GM18907 (cell line): ENCODE data around the gene C16orf90.
"Not testable (repeated sequence)": the region's sequence is repeated elsewhere in the genome, so short reads cannot be mapped to it uniquely, and the experiment has no call there.

Source experiments
- ATAC-seq: cut with Tn5 transposase; IDR thresholded peaks from one replicate; pipeline ENCODE4 v1.9.1; 2021; ENCODE audit warnings: mild to moderate bottlenecking, moderate library complexity; ENCODE audit not compliant: unreplicated experiment

The C16orf90 gene, protein sequence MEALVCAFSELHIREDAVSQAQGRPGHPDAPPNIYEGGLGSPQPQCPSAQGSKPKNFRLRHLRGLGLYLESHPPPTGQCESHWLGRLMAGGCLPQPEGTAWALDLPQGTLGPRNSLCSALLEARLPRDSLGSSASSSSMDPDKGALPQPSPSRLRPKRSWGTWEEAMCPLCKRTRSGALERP

DNA sequence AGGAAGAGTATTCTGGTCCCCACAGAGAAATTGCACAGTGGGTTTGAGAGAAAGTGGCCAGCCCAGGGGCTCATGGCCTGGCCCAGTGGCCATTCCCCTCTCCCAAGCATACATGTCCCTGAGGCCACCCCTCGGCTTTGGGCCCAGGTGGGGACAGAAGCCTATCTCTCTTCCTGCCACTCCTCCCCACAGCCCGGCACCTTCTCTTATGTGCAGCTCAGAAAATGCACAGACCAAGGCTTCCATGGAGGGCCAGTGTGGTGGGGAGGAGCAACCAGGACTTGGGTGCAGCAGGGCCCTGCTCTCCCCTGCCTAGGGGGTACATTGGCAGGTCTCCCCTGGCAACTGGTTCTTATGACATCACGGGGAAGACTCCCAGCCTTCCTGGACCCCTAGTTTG lies at the start of gene C16orf90:
TSS of gene C16orf90 (minus strand) at position 314 of the 400 bp plus-strand sequence. CDS start at position 246, 68 bp downstream.
- ATAC-seq = no peak

DNA sequence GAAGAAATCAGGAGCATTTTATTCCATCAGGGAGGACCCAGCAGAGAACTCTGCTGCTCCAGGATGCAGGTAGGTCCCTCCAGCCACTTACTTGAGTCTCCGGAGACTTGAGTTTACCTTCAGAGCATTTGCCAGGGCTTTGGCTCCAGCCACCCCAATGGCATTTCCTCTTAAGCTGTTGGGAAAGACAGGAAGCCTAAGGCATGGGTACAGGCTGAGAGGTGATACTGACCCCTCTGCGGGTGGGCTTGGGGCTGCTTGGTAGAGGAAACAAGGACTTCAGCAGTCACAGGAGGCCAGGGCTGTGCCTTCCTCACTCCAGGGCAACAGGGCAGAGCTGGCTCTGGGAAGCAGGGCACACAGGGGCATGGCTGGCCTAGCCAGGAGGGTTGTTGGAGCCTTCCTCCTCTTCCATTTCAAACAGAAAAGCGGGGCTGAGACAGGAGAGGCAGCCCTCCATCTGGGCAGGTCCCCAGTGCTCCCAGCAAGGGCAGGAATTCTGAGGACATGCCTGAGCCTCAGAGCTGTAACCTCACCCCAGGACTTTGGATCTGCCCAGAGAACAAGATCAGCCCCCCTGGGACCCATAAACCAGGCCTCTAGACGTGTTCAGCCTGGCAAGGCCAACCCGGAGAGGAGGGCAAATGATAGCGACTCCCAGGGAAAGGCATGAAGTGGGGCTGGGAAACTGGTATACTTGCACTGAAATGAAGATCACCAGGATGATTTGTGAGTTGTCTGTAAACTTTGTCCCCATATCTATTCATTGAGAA lies 47.5 kb upstream of the C16orf90 start:
- no peak for ATAC-seq

DNA sequence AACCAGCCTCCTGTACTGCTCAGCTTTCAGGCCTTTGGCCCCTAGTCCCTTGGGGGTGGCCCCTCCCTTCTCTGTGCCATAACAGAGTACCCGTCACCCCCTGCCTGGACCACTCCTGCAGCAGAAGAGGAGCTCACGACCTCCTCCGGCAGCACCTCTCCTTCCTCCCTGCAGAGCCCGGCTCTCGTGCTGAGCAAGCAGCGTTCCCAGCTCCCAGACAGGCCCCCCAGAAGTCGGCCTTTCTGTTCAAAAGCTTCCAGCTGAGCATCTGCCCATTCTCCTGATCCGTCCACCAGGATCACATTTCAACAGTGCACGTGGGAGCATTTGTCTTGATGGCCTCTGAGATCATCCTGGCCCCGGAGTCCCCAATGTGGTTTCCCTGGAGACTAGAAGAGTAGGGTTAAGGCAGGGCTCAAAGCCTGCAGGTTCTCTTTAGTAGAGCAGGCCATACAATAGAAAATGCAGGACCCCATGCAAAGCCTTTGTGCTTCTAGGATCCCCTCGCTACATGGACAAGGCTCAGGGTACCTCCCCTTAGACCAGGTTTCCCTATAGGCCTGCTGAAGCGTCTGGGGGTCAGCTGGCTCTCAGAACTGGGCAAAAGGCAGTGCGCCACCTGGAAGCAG lies 46.4 kb upstream of the C16orf90 start:
- no peak for ATAC-seq

DNA sequence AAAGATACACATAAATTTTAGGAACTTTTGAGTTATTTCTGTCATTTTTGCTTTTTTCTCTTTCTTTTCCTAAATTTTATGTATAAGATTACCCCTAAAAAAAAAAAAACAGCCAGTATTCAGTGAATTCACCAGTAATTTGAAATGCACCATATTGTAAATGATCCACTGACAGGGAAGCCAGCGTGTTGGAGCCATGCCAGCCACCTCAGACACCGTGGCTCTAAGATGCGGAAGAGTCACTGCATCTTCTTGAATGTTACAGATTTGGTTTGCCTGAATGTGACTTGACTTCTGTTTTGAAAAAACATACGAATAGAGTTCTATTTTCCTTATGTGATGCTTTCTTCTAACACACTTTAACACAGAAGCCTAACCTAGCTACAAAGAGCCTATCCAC lies 42.9 kb upstream of the C16orf90 start:
- no peak for ATAC-seq

DNA sequence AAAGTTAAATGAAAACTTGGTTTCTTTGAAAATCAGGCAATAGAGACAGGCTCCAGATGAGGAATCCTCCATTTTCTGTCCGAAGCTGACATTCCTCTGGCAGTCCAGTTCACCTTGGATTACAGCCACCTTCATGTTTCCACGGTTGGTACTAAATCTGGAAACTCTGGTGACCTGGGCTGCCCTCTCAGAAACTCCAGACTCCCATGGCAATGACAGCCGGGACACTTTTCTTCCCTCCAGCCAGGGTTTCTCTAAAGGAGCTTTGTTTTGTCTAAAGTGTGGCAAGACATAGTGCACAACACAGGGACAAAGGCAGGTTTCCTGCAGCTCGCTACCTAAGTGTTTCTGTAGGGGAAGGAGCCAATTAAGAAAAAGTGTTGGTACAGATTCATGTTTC lies 41.6 kb upstream of the C16orf90 start:
- ATAC-seq = no peak

DNA sequence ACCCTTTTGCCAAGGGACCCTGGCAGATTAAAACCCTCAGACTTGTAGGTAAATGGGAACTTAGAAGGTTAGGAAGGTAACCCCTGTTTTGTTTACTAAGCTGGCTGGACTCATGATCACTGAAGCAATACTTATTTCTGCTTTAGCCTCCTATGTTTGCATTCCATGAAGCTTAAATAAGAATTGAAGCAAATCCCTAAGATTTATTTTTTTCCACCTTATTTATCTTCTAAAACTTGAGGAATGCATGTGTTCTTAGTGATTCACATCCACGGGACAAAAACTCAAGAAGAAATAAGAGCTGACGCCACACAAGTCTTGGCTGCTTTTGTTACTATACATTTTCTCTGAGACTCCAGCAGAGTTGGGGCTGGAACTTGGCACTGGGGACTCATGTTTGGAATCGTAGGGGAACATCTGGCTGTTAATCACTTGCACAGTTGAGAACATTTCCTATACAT lies 41.0 kb upstream of the C16orf90 start:
- no peak for ATAC-seq

DNA sequence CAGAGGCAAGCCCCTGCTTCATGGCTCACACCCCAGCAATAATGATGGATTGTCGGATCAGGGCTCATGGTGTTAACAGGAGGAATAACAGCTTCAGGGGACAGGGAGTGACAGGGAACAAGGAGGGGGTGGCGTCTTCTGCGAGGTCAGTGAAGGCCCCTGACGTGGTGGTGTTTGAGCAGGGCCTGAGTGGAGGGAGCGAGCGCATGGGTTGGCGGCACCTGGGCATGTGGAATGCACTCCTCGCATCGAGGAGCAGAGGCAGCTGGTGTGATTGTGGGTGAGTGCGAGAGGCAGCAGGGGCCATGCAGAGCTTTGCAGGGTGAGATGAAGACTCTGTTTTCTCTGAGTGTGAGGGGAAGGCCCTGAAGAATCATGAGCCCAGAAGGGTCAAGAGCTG lies 38.8 kb upstream of the C16orf90 start:
- no peak for ATAC-seq

DNA sequence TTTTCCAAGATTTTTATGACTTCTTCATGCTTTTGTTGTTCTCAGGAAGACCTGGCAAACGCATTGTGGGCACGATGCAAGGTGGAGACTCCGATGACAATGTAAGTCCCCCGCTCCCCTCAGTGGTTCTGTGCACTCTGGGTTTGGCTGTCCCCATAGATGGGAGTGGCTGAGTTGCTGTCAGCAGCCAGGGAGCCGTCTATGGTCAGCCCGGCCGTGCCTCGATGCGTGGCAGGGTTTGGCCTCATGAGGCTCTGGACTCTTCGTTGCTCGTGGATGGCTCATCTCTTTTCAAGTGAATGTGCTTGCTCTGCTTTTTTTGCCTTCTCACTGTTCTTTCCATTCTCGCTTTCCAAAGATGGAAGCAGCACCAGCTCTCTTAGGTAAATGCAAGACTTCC lies 37.5 kb upstream of the C16orf90 start:
- no peak for ATAC-seq

DNA sequence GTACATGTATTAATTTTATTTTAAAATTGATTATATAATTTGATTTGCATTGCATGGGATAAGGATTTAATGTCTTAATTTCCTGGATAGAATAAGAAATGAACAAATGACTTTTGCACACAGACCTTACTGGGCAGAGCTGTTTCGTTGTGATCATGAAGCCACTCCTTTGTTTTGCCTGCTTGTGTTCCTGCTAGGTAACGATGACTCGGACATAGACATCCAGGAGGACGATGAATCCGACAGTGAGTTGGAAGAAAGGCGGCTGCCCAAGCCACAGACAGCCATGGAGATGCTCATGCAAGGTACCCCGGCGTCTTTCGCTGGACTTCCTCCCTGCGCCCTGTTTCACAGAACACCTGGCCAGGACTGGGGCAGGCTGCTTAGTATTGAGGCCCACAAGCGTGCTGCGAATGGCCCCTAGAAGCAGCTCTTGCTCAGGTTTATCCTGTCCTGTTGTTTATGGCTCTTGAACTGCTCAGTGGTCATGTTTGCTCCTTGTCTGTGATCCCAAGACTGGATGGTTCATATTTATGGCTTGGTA lies 35.2 kb upstream of the C16orf90 start:
- ATAC-seq = no peak

DNA sequence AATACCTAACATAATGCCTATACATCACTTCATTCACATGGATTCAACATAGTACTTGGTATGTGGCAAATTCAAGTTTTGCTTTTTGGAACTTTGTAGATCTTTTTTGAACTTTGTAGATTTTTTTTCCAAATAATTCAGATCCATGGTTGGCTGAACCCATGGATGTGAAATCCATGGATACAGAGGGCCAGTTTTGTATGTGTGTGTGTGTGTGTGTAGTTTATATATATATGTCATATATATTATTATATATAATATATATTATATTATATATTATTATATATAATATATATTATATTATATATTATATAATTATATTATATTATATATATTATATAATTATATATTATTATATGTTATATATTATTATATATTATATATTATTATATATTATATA lies 33.9 kb upstream of the C16orf90 start:
- no peak for ATAC-seq

DNA sequence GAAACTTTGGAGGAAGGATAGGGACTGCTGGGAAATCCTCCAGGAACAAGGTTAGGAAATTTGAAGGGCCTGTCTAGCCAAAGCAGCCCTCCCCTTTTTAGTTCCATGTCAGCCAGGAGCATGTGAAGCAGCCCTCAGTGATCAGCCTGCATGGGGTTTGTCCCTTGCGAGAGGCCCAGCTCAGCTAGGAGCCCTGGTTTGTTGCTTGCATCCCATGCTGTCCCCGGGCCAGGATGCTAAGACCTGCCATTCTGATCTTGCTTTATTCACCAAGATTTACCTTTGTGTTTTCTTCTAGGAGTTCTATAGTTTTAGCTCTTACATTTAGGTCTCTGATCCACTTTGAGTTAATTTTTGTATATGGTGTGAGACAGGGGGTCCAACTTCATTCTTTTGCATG lies 33.1 kb upstream of the C16orf90 start:
- no peak for ATAC-seq

DNA sequence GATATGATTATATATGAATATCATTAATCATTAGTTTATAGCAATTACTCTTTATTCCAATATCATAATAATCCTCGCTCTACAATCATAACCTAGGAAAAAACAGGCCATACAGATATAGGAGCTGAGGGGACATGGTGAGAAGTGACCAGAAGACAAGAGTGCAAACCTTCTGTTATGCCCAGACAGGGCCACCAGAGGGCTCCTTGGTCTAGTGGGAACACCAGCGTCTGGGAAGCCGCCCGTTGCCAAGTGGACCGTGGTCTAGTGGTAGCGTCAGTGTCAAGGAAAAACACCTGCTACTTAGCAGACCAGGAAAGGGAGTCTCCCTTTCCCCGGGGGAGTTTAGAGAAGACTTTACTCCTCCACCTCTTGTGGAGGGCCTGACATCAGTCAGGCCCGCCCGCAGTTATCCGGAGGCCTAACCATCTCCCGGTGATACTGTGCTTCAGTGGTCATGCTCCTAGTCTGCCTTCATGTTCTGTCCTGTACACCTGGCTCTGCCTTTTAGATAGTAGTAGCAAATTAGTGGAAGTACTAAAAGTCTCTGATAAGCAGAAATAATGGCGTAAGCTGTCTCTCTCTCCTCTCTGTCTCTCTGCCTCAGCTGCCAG lies 32.0 kb upstream of the C16orf90 start:
- not testable (repeated sequence) for ATAC-seq

DNA sequence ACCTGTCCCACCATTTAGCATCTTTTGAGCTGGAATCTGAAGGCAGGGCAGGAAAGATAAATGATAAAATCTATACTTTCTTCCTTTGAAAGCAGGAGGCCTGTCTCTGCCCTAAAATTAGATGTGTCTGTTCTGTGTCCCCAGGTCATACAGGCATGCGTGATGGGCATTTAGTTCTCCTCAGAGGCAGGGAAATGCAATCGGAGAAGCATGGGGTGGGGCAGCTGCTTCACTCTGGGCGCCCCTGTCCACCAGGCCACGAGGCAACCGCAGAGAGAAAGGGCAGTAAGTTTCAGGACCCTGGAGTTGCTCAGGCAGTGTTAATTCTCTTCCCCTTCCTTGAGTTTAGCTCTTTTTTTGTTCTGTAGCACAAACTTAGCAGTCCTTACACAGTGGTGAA lies 30.7 kb upstream of the C16orf90 start:
- no peak for ATAC-seq

DNA sequence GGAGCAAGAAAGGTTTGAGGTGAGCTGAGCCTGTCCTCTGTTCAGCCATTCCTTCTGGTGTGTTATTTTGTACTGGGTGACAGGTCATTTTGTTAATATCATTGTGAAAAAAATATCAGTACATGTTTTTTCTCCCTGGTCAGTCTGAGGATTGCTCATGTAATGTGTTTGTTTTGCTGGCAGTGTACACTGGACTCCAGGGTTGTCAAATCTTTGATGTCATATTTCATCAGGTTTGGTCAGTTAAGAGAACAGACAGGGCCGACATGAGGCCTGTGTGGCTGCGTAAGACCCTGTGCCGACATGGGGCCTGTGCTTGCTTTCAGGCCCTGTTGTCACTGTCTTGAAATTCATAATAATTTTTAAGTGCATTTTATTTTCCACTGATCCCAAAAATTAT lies 28.0 kb upstream of the C16orf90 start:
- no peak for ATAC-seq

DNA sequence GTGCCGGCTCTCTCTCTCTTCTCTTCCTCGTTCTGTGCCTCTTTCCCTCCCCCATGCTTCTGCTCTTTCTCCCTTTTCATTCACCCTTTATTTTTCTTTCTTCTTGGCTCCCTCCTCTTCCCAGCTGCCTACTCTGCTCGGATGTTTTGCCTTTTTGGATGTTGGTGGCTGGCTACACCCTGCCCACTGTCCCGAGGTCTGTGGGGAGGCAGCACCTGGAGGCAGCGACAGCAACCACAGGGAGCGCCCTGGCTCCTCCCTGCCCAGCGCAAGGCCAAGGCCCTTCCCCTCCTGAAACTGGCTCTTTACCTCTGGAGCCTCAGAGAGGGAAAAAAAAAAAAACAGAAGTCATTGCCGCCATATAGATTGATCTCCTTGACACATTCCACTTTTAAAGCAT lies 25.6 kb upstream of the C16orf90 start:
- no peak for ATAC-seq

DNA sequence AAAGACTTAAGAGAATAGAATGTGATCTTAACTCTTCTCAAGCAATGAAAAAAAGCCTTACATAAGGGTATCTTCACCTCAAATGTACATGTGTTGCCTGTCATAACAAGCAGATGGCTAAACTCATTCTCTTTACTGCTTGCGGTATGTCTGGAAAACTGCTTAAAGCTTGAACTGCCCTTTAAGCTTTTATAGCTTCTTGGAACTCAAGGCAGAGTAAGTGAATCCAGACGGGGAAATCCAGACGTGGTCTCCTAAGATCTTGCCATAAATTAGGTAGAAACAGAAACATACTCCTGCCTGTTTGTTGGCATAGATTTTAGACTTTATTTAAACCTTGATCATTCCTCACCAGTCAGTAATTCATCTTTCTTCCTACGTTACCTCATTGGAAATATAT lies 25.1 kb upstream of the C16orf90 start:
- no peak for ATAC-seq

DNA sequence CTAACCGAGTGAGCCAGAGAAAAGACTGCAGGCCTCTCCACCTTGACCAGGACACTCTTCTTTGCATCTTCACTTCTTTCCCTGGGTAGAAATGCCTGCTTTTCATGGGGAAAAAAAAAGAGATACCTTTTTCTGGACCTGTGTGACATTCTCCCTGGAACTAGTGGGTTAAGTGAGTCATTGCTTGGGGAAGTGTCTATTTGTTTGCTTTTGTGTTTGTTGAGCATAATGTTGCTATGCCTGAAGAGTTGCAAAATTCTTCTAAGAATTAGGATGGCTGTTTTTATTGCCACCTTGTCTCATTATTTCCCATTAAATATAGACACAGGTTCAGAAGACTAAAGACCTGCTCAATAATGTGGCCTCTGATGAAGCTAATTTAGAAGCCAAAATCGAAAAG lies 24.3 kb upstream of the C16orf90 start:
- no peak for ATAC-seq

DNA sequence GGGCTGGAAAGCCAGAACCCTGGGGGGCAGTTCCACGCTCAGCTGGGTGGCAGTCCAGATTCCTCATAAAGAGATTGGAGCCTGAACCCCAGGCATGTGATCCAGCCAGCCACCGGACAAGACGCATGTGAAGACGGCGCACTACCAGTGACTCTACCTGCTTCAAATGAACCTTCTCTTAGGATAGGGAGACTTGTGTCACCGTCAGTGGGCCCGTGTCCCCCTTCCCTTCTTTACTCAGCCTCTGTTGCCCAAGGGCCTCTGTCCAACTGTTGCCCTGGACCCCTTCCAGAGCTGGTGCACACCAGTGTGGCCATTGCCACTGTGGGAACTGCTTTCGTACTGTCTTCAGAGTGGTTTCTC lies 23.7 kb upstream of the C16orf90 start:
- ATAC-seq = no peak

DNA sequence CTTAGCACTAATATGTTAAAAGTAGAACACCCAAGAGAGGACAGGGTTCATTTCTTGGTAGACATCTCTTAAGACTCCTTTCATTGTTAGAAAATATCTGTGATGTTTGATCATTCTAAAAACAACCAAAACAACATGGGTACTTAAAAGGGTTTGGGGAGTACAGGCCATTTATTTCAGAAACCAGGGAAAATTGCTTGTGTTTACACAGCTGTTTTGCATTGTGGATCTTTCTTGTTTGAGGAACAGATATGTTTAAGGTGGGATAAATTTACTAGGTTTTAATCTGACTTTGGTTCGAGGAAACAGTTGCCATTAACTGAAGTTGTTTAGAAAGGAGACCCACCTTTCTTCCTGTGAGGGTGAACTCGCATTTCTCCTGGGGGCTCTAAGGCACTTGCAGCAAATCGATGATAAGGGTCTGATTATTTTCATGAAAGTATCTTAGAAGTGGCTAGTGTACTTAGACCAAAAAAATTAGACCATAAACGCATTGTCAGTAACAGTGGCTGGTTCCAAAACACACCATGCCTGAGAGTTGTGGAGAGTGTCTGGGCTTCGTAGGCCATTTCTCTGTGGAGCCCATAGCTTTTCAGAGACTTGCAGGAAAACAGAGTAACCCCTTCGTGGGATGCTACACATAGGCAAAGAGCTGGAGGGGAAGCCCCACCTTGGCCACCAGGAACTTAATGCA lies 23.1 kb upstream of the C16orf90 start:
- no peak for ATAC-seq

DNA sequence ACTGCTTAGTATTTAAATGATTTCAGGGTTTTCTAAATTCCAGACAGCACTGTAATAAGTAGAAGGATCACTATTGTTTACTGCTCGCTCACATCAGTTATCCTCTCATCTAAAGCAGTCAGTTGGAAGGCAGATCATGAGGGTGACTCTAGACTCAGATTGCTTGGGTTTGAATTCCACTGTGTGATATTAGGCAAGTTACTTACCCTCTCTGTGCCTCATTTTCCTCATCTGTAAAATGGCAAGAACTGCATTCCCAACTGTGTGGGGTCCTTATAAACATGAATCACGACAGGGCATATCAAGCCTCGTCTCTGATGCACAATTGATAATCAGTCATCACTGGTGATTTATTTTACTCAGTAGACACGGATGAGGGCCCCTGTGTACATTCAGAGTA lies 20.6 kb upstream of the C16orf90 start:
- ATAC-seq = no peak

DNA sequence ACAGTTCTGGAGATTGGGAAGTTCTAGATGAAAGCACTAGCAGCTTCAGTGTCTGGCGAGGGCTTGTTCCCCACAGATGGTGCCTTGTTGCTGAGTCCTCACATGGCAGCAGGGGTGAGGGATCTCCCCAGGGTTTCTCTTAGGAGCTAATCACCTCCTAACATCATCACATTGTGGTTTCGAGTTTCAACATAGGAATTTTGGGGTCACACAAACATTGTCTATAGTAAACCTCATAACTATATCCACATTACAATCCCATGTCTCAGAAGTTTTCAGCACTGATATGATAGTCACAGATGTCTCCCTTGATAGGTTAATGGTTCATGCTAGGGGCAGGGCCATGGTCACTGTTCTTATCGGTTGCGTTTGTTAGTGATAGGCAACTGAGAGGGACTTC lies 19.3 kb upstream of the C16orf90 start:
- ATAC-seq = no peak
